Measurements from ENCODE around the gene HIVEP3.

DNA sequence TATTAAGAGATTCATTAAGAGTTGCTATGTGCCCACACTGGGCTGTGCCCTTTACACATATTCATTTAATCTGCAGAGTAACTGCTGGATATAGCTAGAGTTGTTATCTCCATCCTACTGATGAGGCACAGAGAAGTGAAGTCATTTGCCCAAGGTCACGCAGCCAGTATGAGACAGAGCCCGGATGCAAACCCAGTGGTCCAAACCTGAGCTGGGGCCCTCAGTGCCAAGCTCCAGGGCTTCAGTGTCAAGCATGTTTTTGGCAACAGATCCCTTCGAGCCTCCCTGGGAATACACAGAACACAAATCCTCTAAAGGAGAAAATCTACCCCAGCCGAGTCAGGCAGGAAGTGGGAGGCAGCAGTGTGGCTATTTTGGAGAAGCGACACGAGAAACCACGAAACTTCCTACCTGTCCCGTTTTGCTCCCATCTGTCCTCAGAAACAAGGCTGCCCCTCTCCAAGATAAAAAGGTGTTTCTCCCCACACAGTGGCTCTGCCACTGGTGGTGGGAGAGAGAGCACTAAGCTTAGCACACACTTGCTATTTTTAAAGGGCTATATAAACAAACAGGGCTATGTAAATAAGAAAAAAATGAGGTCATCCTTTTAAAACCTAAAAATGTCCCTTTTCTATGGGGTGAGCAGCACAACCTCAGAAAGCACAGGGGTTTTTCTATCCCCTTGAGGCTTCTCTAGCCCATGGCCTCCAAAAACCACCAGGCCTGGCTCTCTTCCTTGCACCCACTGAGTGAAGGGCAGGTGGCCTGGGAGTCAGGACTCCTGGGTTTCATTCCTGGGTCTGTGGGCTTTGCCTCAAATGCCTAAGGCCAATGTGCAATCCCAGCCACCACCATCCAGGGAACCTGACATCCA, 295.6 kb downstream of the HIVEP3 start:
- TF ChIP-seq, protein P1, sequence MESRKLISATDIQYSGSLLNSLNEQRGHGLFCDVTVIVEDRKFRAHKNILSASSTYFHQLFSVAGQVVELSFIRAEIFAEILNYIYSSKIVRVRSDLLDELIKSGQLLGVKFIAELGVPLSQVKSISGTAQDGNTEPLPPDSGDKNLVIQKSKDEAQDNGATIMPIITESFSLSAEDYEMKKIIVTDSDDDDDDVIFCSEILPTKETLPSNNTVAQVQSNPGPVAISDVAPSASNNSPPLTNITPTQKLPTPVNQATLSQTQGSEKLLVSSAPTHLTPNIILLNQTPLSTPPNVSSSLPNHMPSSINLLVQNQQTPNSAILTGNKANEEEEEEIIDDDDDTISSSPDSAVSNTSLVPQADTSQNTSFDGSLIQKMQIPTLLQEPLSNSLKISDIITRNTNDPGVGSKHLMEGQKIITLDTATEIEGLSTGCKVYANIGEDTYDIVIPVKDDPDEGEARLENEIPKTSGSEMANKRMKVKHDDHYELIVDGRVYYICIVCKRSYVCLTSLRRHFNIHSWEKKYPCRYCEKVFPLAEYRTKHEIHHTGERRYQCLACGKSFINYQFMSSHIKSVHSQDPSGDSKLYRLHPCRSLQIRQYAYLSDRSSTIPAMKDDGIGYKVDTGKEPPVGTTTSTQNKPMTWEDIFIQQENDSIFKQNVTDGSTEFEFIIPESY (CRISPR knock-in tag; IDR thresholded peaks at IDR 0.05): no peak
- TF ChIP-seq, protein P2, sequence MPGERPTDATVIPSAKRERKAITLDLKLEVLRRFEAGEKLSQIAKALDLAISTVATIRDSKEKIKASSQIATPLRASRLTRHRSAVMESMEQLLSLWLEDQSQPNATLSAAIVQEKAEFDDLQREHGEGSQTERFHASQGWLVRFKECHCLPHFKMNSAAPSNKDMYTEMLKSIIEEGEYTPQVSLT (CRISPR knock-in tag; IDR thresholded peaks at IDR 0.05; ENCODE audit: borderline replicate concordance, low read depth): no peak

All from HepG2 (cell line).